Hippocampal formation (tissue), 2 donors: ENCODE results near the gene FBXO41.
A peak's percentile ranks its signal among the peaks of the same experiment; 100 is the strongest.

Experiments
- DNase-seq, 2 donors: peaks; one replicate each; lab custom pipeline; 2025; lab: John Stamatoyannopoulos, UW

FBXO41 gene

GRCh38 chr2:73260338-73260984, 23.8 kb downstream of the FBXO41 start:
- DNase-seq: peak in 1 of 2 donors; percentile 8

- DNase-seq: no peak
Observed at GRCh38 chr2:73259704-73260337, 24.5 kb downstream of the FBXO41 start.

GRCh38 chr2:73259276-73259675, 25.0 kb downstream of the FBXO41 start:
- no peak for DNase-seq

- DNase-seq: no peak
Observed at GRCh38 chr2:73258913-73259215, 25.4 kb downstream of the FBXO41 start.

- no peak for DNase-seq
Observed at GRCh38 chr2:73258186-73258912, 25.9 kb downstream of the FBXO41 start.

- DNase-seq: no peak
Observed at GRCh38 chr2:73257425-73258125, 26.7 kb downstream of the FBXO41 start.

- DNase-seq: no peak
Observed at GRCh38 chr2:73257021-73257420, 27.3 kb downstream of the FBXO41 start.

GRCh38 chr2:73256618-73256922, 27.7 kb downstream of the FBXO41 start:
- no peak for DNase-seq

GRCh38 chr2:73255907-73256617, 28.2 kb downstream of the FBXO41 start:
- no peak for DNase-seq

GRCh38 chr2:73255007-73255644, 29.2 kb downstream of the FBXO41 start:
- no peak for DNase-seq

- no peak for DNase-seq
Observed at GRCh38 chr2:73254343-73255006, 29.8 kb downstream of the FBXO41 start.

- no peak for DNase-seq
Observed at GRCh38 chr2:73253901-73254300, 30.4 kb downstream of the FBXO41 start.

- no peak for DNase-seq
Observed at GRCh38 chr2:73253400-73253799, 30.9 kb downstream of the FBXO41 start.

GRCh38 chr2:73252238-73253027, 31.8 kb downstream of the FBXO41 start:
- no peak for DNase-seq

- DNase-seq: no peak
Observed at GRCh38 chr2:73250872-73251846, 33.1 kb downstream of the FBXO41 start.

GRCh38 chr2:73249636-73250035, 34.6 kb downstream of the FBXO41 start:
- no peak for DNase-seq

GRCh38 chr2:73246850-73247249, 37.4 kb downstream of the FBXO41 start:
- no peak for DNase-seq

GRCh38 chr2:73244580-73244979, 39.7 kb downstream of the FBXO41 start:
- DNase-seq: no peak

GRCh38 chr2:73243884-73244570, 40.3 kb downstream of the FBXO41 start:
- DNase-seq: no peak
